Neutrophil (primary cell): ENCODE measurements around the gene TGFB1.

Source experiments
- H3K27ac ChIP-seq: fragments of 200-600 bp; sonication (generic); 2 replicates; pipeline ENCODE4 v1.5.1; 2016; ENCODE audit warnings: mild to moderate bottlenecking, moderate library complexity
- H3K27me3 ChIP-seq: fragments of 200-600 bp; sonication (generic); 2 replicates; pipeline ENCODE4 v1.6.0; 2016; ENCODE audit warnings: mild to moderate bottlenecking
- H3K36me3 ChIP-seq: fragments of 200-600 bp; sonication (generic); 2 replicates; pipeline ENCODE4 v1.5.1; 2017
- H3K4me1 ChIP-seq, 2 experiments: fragments of 200-600 bp in 1 of 2; sonication (generic) in 1 of 2; 1 replicate in 1 of 2; 2 replicates in 1 of 2; pipeline versions ENCODE4 v1.5.1 to v1.6.1; 2013 to 2016; ENCODE audit warnings: low read depth in 1 of 2, low read length in 1 of 2, mild to moderate bottlenecking in 1 of 2, moderate library complexity in 1 of 2; ENCODE audit not compliant: control insufficient read depth in 1 of 2, insufficient read depth in 1 of 2
- H3K4me3 ChIP-seq, 2 experiments: fragments of 200-600 bp in 1 of 2; sonication (generic) in 1 of 2; 1 replicate in 1 of 2; 2 replicates in 1 of 2; pipeline ENCODE4 v1.5.1; 2013 to 2016; ENCODE audit warnings: low read depth in 1 of 2, low read length in 1 of 2, mild to moderate bottlenecking in 1 of 2, moderate library complexity in 1 of 2
- H3K9me3 ChIP-seq: fragments of 200-600 bp; sonication (generic); 2 replicates; pipeline ENCODE4 v1.5.1; 2016
- TF ChIP-seq, protein P1 (sequence below): fragments of 200-600 bp; sonication (generic); IDR thresholded peaks from 2 replicates; pipeline ENCODE4 v1.5.1; 2016; ENCODE audit warnings: antibody characterized with exemption

Gene TGFB1

GRCh38 chr19:41307090-41307875 is 46.4 kb downstream of the TGFB1 start:
- H3K4me3 ChIP-seq, result peak overlapping the region; percentile 21 to 35
- no peaks in the 10 kb centered on the region for H3K27me3 ChIP-seq
- TF ChIP-seq, protein P1, sequence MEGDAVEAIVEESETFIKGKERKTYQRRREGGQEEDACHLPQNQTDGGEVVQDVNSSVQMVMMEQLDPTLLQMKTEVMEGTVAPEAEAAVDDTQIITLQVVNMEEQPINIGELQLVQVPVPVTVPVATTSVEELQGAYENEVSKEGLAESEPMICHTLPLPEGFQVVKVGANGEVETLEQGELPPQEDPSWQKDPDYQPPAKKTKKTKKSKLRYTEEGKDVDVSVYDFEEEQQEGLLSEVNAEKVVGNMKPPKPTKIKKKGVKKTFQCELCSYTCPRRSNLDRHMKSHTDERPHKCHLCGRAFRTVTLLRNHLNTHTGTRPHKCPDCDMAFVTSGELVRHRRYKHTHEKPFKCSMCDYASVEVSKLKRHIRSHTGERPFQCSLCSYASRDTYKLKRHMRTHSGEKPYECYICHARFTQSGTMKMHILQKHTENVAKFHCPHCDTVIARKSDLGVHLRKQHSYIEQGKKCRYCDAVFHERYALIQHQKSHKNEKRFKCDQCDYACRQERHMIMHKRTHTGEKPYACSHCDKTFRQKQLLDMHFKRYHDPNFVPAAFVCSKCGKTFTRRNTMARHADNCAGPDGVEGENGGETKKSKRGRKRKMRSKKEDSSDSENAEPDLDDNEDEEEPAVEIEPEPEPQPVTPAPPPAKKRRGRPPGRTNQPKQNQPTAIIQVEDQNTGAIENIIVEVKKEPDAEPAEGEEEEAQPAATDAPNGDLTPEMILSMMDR, result no peak
- H3K9me3 ChIP-seq, result no peaks in the 10 kb centered on the region
- H3K36me3 ChIP-seq, result peaks cover 45% of the 10 kb centered on the region
- peak overlapping the region; percentile 91 for H3K27ac ChIP-seq
- peaks cover 53 to 62% of the 10 kb centered on the region in 2 experiments for H3K4me1 ChIP-seq

GRCh38 chr19:41305927-41306793 is 47.6 kb downstream of the TGFB1 start:
- Histone ChIP-seq H3K27ac (peak overlapping the region; percentile 91), H3K27me3 (no peaks in the 10 kb centered on the region), H3K9me3 (no peaks in the 10 kb centered on the region), H3K4me3 (no peak overlapping the region), H3K4me1 (peaks cover 53 to 59% of the 10 kb centered on the region in 2 experiments), H3K36me3 (peaks cover 49% of the 10 kb centered on the region)
- TF ChIP-seq, protein P1, result no peak

GRCh38 chr19:41304706-41305483 is 48.8 kb downstream of the TGFB1 start:
- TF ChIP-seq, protein P1, result no peak
- Histone ChIP-seq H3K4me3 (no peak overlapping the region), H3K4me1 (peaks cover 44 to 49% of the 10 kb centered on the region in 2 experiments), H3K9me3 (no peaks in the 10 kb centered on the region), H3K36me3 (peaks cover 60% of the 10 kb centered on the region), H3K27ac (peak overlapping the region; percentile 91), H3K27me3 (no peaks in the 10 kb centered on the region)

DNA sequence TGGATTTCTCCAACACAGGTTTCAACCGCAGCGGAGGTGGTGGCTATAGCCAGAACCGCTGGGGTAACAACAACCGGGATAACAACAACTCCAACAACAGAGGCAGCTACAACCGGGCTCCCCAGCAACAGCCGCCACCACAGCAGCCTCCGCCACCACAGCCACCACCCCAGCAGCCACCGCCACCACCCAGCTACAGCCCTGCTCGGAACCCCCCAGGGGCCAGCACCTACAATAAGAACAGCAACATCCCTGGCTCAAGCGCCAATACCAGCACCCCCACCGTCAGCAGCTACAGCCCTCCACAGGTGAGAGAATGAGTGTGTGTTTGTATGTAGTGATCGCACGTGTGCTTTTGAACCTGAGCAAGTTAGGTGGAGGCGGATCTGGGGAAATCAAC is 49.8 kb downstream of the TGFB1 start:
- Histone ChIP-seq H3K4me1 (peaks cover 38 to 40% of the 10 kb centered on the region in 2 experiments), H3K36me3 (peaks cover 68% of the 10 kb centered on the region), H3K4me3 (no peak overlapping the region), H3K9me3 (no peaks in the 10 kb centered on the region), H3K27me3 (no peaks in the 10 kb centered on the region), H3K27ac (no peak overlapping the region)
- TF ChIP-seq, protein P1, result no peak

GRCh38 chr19:41302624-41303351 is 50.9 kb downstream of the TGFB1 start:
- Histone ChIP-seq H3K9me3 (no peaks in the 10 kb centered on the region), H3K36me3 (peaks cover 80% of the 10 kb centered on the region), H3K4me1 (peaks cover 29 to 30% of the 10 kb centered on the region in 2 experiments), H3K4me3 (no peak overlapping the region), H3K27ac (peak overlapping the region; percentile 75), H3K27me3 (no peaks in the 10 kb centered on the region)
- TF ChIP-seq, protein P1, result no peak
